Measurements from ENCODE around the gene FOXF2.

DNA sequence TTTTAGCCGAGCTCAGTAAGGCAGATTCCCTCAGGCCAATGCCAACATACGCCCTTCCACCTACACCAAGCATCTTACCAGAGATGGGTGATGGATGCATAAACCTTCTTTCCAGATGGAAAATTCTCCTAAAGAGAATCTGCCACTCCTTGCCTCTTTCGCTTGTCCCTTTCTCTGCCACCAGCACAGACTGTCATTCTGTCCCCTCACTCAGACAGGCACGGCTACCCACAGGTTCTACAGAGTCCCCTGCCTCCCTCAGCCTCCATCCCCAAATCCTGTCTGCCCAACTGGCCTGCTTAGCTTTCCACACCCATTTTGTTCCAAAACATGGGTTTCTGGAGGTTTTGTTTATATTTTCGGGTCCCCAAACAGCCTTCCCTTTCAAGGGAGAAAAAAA lies 12.7 kb upstream of the FOXF2 start:
- TF ChIP-seq, protein P1, sequence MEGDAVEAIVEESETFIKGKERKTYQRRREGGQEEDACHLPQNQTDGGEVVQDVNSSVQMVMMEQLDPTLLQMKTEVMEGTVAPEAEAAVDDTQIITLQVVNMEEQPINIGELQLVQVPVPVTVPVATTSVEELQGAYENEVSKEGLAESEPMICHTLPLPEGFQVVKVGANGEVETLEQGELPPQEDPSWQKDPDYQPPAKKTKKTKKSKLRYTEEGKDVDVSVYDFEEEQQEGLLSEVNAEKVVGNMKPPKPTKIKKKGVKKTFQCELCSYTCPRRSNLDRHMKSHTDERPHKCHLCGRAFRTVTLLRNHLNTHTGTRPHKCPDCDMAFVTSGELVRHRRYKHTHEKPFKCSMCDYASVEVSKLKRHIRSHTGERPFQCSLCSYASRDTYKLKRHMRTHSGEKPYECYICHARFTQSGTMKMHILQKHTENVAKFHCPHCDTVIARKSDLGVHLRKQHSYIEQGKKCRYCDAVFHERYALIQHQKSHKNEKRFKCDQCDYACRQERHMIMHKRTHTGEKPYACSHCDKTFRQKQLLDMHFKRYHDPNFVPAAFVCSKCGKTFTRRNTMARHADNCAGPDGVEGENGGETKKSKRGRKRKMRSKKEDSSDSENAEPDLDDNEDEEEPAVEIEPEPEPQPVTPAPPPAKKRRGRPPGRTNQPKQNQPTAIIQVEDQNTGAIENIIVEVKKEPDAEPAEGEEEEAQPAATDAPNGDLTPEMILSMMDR (conservative IDR thresholded peaks at IDR 0.05; ENCODE audit: low read length), result no peak
- no peak for TF ChIP-seq EZH2phosphoT487 (IDR thresholded peaks at IDR 0.05; ENCODE audit: borderline replicate concordance)
